GM20000 (cell line): Measurements from ENCODE around the gene CRNKL1.

Source experiments
- DNase-seq: peaks from one replicate; pipeline ENCODE4 v3.0.0; 2012; ENCODE audit warnings: low spot score
- CTCF ChIP-seq: IDR thresholded peaks from 2 replicates; pipeline ENCODE4 v1.5.1; 2012; ENCODE audit warnings: mild to moderate bottlenecking, control low read depth; ENCODE audit errors: extremely low read depth, missing control alignments

The CRNKL1 gene

GRCh38 chr20:19998990-19999705 lies 53.1 kb downstream of the CRNKL1 start:
- DNase-seq, result no peak
- TF ChIP-seq CTCF, result no peak

- DNase-seq, result no peak
These were observed 55.3 kb downstream of the CRNKL1 start for GRCh38 chr20:19996917-19997316.

GRCh38 chr20:19996222-19996621 lies 56.0 kb downstream of the CRNKL1 start:
- TF ChIP-seq CTCF, result no peak
- DNase-seq, result no peak

More at GRCh38 chr20:19996917-19997316, 55.3 kb downstream of the CRNKL1 start:
- no peak for TF ChIP-seq CTCF

DNA sequence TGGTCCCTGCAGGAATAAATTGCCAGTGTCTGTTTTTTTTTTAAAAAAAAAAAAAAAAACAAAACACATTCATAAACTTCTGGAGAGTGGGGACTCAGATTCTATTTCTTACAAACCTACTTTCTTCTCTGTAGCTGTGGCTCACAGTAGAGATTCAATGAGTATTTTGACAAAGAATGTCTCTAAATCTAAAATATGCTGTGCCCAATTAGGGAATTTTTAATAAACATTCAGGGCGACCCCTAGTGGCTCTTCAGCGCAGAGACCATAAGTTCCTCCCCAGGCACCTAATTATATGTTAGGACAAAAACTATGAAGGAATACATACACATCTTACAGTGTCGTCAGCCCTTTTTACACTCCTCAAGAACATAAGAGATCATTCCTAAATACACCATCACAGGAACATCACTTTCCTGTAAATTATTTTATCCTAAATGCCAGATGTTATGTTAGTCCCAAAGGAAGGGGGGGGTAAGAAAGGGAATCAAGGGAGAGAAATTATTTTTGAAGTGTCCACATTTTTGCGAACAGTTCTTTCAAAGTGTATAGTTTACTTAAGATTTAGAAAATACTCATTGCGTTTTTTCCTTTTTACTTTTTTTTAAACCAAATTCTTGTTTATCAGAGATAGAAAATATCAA lies 56.9 kb downstream of the CRNKL1 start:
- DNase-seq, result peak; percentile 61
- TF ChIP-seq CTCF, result peak; percentile 43

- DNase-seq, result no peak
- TF ChIP-seq CTCF, result no peak
These were observed 58.2 kb downstream of the CRNKL1 start for GRCh38 chr20:19993958-19994669.

DNA sequence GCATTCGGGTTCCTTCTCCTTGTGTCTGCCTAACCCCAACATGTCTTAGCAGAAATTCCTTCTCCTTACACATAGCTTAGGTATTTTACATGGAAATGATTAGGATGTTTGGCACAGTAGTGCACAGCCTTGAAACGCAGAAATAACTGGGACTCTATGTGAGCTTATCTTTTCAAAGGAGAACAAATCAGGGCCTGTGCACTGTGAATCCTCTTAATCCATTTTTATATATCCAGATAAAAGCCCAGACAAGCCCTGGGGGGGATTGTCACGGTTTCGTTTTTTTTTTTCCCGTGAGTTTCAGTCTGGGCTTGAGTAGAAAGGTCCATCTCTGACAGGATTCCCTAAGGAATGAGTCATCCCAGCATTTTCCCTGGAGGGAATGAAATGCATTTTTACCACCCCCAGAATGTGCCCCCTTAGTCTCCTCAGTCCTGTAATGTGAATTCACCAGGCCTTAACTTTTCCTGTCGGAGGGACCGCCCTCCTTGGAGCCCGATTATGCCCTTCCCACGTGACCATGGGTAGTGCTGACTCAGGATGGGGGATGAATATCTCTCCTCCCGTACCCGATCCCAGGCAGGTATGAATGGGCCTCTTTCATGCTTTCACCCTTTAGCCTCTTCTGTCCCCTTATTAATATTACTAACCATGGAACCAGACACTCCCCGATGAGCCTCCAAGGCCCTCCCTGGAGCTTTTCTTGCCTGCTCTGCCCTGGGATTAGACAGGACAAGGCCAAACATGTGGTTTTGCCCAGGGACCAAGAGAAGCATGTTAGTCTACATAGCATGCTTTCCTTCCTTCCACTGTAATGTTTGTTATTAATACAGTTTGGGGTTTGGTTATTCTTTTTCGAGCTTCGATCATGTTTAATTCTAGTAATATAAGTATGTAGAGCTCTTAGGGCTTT lies 59.0 kb downstream of the CRNKL1 start:
- DNase-seq, result no peak
- TF ChIP-seq CTCF, result no peak
